Vein endothelial cell (primary cell): ENCODE results near the gene SLAMF9. TPM values are rescaled to one million over a fixed set of nuclear protein-coding genes. Genes with fewer than 3 reads are reported as not detected.

ENCODE experiments used
- total RNA-seq: library from RNA; depleted of rRNA; stranded (reverse); fragments of >200 nt; gene quantifications from 2 replicates; pipeline ENCODE4 v1.2.3, GENCODE V29; 2012

Gene SLAMF9
- not detected in 2 replicates for total RNA-seq

DNA sequence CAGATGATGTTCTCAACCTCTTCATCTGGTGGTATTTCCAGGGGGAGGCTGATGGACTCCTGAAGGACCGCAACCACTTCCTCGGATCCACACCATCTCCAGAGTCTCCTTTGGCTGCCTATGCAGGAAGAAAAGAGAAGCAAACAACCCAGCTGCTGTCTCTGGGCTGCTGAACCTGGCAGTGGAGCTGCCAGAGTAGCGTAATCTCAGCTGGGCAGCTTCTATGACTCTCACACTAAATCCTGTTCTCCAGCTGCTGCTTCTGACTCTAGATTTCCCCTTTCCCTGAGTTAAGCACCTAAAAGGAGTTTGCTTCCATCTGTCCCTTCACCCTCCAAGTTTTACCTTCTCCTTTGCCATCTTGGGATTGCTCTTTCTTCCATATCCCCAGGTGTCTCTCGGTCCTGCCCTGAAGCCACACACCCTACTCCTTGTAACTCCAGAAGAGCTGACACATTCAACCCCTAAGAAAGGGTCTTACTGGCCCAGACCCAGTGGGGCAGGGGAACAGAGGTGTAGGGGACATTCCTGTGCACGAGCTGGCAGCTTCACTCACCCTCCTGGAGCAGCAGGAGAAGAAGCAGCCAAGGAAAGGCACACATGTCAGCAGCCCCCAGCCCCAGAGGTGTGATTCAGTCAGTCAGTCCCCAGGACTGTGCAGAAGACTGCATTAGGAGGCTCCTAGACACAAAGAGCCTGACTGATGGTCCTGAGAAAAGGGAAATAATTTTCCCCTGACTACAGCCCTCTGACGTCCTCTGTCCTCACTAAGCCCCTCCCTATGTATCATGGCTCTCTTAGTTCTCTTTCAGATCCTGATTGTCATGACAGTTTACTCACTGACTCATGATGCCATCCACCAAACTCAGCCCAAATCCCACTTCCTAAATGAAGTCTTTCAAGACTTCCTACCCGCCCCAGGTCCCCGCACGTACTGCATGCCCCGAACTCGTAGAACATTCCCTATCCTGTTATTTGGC, at the start of gene SLAMF9:
Gene SLAMF9 (minus strand): TSS at position 702 of the 980 bp plus-strand sequence. CDS start 100 bp downstream, at position 602.

DNA sequence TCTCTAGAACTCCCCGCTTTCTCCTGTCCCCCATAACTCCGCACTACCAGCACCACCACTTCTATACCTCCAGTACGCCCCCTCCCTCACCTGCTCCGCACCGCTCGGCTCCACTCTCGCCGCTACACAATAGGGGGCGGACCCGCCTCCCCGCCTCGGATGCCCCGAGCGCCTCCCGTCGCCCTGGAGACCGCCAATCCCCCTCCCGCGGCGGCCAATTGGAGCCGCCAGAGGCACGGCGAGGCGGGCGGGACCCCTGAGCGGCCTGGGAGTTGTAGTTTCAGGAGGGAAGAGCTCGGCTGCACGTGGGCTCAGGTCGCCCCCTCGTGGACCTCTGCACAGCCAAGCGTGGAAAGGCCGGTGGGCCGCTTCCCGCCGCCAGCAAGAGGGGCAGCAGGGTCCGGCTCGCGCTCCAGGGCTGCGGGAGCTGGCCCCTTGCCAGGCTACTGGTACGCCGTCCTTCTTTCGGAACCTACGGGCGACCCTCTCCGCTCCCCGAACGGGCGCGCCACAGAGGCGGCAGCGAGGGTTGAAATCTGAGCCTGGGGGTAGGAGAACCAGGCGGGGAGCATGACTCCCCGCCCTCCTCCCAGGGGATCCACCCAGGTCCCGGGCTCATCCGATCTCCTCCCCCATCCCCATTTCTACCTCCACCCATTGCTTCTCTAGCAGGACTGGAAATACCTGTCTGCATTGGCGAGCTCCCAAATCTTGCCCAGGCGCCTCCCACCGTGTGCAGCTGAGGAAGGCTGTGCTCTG, 8.4 kb downstream of the SLAMF9 start, which contains the start of gene IGSF9:
Gene IGSF9 (minus strand): TSS at position 131 of the 759 bp plus-strand sequence. CDS start 2,159 bp downstream, outside the sequence.

DNA sequence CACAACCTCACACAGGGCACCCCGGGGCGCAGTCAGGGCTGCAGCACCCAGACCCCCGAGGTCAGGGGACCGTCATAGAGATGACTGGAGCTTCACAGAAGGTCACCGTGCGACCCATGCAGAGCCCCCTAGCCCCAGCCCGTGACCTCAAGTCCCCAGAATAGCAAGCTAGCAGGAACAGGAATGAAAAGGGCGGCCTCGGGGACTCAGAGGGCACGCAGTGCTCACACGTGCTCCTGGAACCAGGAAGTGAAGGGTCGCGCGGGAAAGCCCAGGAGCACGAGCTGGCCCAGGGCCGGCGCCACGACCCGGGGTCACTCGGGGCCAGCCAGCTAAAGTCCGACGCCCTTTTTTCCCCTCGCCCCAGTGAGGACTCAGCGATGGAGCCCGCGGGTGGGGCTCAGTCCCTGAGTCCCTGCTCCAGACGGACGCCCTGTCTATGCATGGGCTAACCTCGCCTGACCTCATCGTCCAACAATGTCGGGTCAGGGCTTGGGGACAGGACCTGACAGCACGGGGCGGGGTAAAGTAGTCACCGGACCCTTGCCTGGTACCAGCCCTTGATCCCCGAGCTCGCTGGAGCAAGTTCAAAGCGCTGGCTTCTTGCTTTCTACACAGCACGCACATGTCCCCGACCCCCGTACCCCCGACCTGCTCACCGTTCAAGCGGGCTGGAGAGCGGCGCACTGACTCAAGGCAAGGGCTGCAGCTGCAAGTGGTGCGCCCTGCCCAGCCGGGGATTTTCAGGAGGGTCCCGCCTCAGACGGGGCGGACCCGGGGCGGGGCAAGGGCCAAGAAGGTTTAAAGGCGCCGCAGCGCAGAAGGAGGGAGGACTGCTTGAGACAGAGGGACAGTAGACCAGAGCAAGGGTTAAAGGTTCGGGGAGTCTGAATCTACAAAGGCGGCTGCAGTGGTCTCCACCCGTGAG, 29.0 kb downstream of the SLAMF9 start, which contains the start of gene TAGLN2:
Gene TAGLN2 (minus strand): TSS at position 717 of the 928 bp plus-strand sequence. CDS start 4,998 bp downstream, outside the sequence.

Other genes with a start within 250 kb of the SLAMF9 start
- 0.10 TPM in 1 of 2 replicates, not detected in the other for gene CRP, start 239.6 kb downstream of the SLAMF9 start, total RNA-seq
- gene DUSP23, start 173.3 kb downstream of the SLAMF9 start, total RNA-seq = 49.9 and 63.4 TPM in 2 replicates
- not detected in 2 replicates for gene FCRL6, start 151.9 kb downstream of the SLAMF9 start, total RNA-seq
- not detected in 2 replicates for gene SLAMF8, start 127.4 kb downstream of the SLAMF9 start, total RNA-seq
- gene VSIG8, start 91.6 kb downstream of the SLAMF9 start, total RNA-seq = not detected in 2 replicates
- gene CFAP45, start 54.1 kb downstream of the SLAMF9 start, total RNA-seq = 0.65 and 1.5 TPM in 2 replicates
- gene TAGLN2, start 28.7 kb downstream of the SLAMF9 start, total RNA-seq = 403 and 470 TPM in 2 replicates
- gene IGSF9, start 8.6 kb downstream of the SLAMF9 start, total RNA-seq = not detected in 2 replicates
- 4.6 and 5.6 TPM in 2 replicates for gene PIGM, start 77.8 kb upstream of the SLAMF9 start, total RNA-seq
- gene KCNJ10, start 115.9 kb upstream of the SLAMF9 start, total RNA-seq = not detected in 2 replicates
- not detected in 2 replicates for gene KCNJ9, start 127.3 kb upstream of the SLAMF9 start, total RNA-seq
- gene IGSF8, start 144.4 kb upstream of the SLAMF9 start, total RNA-seq = 7.6 and 7.8 TPM in 2 replicates
- not detected in 2 replicates for gene ATP1A2, start 161.5 kb upstream of the SLAMF9 start, total RNA-seq
- not detected in 2 replicates for gene ATP1A4, start 197.4 kb upstream of the SLAMF9 start, total RNA-seq
- not detected in 2 replicates for gene CASQ1, start 236.3 kb upstream of the SLAMF9 start, total RNA-seq